Measurements from ENCODE around the gene PPP1R3F.
"Not testable (repeated sequence)": the region's sequence is repeated elsewhere in the genome, so short reads cannot be mapped to it uniquely, and the experiment has no call there.

PPP1R3F gene

GRCh38 chrX:49276207-49276606, 6.6 kb downstream of the PPP1R3F start:
- no peak for DNase-seq

- peak in 1 of 5 experiments; percentile 46 for DNase-seq
Measured at GRCh38 chrX:49276671-49277534, 7.3 kb downstream of the PPP1R3F start.

DNA sequence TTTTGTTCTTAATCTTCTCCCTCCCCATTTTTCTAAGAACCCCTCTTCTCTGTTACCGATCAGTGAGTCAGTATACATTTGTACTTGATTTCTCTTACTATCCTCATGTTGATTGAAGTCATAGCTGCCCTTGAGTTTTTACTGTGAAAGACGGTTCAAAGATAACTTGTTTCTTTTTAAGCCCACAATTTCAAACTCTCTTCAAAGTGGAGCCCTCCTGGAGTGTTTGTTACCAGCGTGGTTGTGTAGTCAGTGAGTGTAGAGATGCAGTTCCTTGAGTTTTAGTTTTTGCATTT, 7.9 kb downstream of the PPP1R3F start:
- DNase-seq: peak in 1 of 5 experiments; percentile 38

DNA sequence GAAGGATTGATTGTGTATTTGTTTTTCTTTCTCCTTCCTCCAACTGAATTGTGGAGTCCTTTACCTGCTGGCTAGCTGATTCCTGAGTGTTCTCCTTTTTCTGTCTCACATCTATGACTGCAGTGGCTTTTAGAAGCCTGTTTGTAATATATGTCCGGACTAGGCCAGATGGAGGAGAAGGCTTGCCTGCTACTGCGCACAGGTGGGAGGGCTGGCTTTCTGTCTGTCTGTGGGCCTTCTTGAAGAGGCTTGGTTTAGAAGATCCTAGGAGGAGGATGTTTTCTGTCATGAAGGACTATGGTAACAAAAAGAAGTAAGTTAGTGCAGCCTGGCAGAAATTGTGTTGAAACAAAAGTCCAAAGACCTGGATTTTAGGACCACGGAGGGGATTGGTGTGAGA, 8.5 kb downstream of the PPP1R3F start:
- no peak for DNase-seq

- DNase-seq: no peak
Measured at GRCh38 chrX:49282647-49283011, 13.0 kb downstream of the PPP1R3F start.

GRCh38 chrX:49284212-49284611, 14.6 kb downstream of the PPP1R3F start:
- DNase-seq: no peak

- no peak for DNase-seq
Measured at GRCh38 chrX:49286136-49286535, 16.5 kb downstream of the PPP1R3F start.

DNA sequence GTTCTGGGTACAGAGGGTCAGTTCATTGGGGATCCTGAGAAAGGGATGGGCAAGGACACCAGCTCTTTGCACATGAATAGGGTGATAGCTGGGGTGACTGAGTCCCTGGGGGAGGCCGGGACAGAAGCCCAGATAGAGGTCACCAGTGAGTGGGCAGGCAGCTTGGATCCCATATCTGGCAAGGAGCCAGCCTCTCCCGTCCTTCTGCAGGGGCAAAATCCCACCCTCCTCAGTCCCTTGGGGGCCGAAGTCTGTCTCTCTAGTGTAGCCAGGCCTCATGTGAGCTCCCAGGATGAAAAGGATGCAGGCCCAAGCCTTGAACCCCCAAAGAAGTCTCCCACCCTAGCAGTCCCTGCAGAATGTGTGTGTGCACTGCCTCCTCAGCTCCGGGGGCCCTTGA, 17.0 kb downstream of the PPP1R3F start:
- no peak for DNase-seq

DNA sequence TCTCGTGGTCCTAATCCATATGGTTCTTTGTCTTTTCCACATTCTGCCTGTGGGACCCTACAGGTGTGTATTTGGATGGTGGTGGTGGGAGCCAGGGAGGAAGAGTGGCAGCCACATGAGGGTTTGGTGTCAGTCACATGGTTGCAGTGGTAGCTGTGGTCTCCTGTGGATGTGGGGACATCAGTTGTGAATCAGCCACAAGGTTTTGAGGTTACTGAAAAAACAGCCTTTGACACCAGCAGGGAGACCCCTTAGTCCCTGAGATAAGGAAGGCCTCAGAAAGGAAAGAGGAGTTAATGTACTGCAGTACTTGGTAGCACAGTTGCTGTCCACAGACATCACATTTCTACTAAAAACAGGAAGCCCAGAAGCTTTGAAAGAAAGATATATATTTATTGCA, 18.1 kb downstream of the PPP1R3F start:
- DNase-seq: peak in 1 of 5 experiments; percentile 75

- no peak for DNase-seq
Measured at GRCh38 chrX:49290215-49290614, 20.6 kb downstream of the PPP1R3F start.

DNA sequence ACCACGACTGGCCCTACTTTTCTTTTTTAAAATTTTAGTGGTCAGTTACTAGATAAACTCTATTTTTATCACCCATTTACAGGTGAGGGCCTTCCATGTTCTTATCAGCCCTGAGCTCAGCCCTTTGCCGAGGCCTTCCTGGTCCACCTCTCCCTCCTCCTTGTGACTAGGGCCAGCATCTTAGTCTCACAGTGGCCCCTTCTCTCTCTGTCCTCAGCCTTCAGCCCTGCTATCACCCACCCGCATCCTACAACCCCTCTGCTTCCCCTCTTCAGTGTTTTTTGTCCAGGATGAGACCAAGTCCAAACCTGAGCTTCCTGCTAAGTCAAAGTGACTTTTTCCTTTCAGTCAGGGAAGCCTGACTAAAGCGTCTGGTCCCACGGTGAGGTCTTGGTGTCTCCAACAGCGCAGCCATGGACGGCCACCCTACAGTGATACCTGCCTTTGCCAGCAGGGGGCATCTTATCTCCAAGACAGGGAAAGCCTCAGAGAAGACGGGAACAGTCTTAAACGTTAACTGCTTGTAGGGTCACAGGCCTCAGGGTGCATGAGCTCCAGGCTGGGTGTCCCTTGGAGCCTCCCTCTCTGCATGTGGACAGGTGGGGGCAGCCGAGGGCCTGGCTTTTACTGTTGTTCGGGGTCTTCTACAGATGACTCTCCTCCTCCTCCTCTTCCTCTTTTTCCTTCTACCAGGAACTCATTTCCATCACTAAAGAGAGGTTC, 22.2 kb downstream of the PPP1R3F start:
- DNase-seq: peak; percentile 26 to 67 (median 49)

DNA sequence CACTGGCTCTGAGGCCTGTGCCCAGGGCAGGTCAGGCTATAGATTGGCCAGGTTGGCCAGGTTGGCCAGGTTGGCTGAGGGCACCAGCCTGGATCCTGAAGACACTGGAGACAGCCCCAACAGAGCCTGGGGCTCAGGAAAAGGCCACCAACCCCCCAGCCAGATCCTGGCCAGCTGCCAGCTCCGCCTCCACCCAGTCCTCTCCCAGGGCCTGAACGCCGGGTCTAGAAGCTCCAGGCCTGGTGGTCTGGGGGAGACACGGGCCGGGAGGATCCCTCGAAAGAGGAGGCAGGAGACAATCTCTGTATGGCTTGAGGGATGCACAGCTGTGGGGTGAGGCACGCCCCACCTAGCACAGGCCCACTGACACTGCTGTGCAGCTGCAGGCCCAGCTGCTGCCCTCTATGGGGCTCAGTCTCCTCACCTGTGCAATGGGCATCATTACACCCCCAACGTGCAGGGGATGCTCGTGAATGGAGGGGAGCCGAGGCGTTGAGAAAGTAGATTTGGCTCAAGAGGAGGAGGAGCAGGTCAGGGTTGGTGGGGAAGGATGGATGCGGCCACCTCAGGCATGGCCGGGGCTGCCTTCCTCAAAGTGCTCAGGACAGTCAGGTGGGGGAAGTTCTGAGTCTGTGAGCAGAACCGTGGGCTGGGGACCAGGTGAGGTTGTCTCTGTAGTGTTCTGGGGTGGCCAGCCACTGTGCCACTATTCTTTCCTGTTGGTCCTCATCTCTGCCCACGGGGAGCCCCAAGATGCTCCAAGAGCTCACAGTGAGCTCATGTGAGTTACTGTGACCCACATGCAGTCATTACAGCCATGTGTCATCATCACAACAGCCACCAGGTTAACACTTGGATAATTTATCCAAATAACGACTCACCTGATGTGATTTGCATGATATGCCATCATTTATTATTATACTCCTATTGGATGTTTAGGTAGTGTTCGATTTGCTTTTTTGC, 23.1 kb downstream of the PPP1R3F start:
- no peak for DNase-seq

DNA sequence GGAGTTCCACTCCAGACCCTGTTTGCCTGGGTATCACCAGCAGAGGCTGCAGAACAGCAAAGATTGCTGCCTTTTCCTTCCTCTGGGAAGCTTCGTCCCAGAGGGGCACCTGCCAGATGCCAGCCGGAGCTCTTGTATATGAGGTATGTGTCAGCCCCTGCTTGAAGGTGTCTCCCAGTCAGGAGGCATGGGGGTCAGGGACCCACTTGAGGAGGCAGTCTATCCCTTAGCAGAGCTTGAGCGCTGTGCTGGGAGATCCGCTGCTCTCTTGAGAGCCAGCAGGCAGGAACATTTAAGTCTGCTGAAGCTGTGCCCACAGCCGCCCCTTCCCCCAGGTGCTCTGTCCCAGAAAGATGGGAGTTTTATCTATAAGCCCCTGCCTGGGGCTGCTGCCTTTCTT, 29.7 kb downstream of the PPP1R3F start:
- not testable (repeated sequence) for DNase-seq

- DNase-seq: no peak
Measured at GRCh38 chrX:49300703-49301102, 31.1 kb downstream of the PPP1R3F start.

- DNase-seq: no peak
Measured at GRCh38 chrX:49303346-49303745, 33.8 kb downstream of the PPP1R3F start, which contains the start of gene GAGE10. Gene GAGE10, plus strand, starts transcription at chrX:49303646. Its CDS starts 1,214 bp downstream, at chrX:49304860.

- DNase-seq: not testable (repeated sequence)
Measured at GRCh38 chrX:49307775-49308174, 38.2 kb downstream of the PPP1R3F start.

DNA sequence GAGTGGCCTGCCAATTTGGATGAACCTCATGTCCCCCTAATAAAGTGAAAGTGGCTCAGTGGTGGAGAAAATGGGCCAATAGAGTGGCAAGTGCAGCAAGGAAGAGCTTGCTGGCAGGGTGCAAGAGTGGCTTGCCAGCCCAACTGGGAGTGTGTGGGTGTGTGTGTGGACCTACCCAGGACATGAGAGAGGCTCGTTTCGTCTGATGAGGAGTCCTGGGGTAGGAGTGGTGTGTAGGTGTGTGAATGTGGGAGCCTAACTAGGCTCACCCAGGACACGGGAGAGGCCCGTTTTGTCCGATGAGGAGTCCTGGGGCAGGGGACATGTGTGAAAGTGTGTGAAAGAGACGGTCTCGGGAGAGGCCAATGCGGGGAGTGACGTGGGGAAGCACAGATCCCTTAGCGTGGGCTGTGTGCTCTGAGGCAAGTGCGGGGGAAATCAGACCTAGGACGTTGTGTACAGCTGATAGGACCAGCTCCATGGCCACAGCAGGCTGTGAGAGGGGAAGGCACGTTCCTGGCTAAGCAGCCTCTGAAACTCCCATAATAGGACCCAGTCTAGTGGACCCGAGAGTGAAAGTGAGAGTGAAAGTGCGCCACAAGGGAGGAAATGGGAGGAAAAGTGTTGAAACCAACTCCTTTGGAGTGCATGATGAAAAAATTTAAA, 39.1 kb downstream of the PPP1R3F start:
- peak in 2 of 5 experiments; percentile 16 to 32 for DNase-seq

DNA sequence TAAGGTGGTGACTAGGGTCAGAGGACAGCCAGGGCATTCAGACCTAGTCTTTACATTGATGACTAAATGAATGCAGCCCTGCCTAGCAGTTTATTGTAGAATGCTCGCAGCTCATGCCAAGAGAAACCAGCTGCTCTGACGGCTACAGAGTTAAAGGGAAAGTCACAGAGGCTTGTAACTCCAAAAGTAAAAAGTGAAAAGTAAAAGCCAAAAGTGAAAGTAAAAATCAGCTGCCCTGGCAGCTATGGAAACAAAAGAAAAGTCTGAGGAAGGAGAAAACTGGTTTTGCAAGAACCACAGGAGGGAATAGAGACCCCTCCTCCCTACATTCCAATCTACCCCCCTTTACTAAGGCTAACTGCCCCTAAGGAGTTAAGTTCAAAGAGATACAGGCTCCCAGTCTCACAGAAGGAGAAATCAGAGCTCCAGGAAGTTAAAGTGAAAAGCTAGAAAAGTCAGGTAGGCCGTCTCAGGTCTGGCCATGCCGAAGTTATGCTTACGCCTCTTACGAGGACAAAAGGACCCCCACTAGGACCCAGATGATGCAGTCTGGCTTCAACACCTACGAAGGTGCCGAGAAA, 39.9 kb downstream of the PPP1R3F start:
- peak in 2 of 5 experiments; percentile 17 to 41 for DNase-seq

DNA sequence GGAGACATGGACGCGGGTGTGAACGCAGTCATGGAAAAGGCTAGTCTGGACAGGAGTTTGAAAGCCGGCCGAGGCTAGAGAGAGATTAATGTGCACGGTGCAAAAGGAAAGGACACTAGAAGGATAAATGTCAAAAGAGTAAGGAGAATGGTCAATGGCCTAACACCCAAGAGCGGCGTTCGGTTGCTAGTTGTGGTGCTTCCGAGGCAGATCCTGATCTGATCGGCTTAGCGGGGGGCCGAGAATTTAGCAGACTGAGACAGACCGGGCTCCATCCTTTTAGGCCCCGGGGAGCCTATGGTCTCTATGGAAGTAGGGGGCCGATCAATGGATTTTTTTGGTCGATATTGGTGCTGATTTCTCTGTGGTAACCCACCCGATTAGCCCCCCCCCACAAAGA, 40.8 kb downstream of the PPP1R3F start:
- DNase-seq: no peak

GRCh38 chrX:49312176-49312575, 42.6 kb downstream of the PPP1R3F start:
- DNase-seq: no peak

DNA sequence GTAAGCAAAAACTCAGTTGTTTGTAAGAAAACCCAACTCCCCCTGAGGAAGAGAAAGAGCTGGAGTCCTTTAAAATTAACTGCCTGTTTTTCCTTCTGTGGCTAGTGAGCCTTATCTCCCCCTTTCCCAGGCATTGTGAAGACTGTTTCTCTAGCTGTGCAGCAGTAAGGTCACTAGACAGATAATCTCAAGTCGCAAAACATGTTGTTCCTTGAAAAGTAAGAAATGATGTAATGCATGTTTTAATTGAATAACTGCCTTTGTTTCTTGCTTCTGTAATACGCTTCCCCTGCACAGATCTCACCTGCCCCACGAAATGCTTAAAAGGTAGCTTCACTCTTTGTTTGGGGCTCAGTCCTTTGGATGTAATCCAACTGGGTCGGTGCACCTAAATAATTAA, 46.5 kb downstream of the PPP1R3F start:
- DNase-seq: no peak

DNA sequence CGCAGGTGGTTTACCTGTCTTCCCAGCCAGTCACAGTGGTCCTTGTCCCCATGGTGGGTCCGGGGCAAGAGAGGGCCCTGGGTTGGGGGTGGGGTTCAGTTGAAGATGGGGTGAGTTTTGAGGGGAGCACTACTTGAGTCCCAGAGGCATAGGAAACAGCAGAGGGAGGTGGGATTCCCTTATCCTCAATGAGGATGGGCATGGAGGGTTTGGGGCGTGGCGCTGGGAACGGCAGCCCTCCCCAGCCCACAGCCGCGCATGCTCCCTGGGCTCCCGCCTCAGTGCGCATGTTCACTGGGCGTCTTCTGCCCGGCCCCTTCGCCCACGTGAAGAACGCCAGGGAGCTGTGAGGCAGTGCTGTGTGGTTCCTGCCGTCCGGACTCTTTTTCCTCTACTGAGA, 52.1 kb downstream of the PPP1R3F start, which contains the start of gene GAGE12J:
TSS of gene GAGE12J (plus strand) at position 301 of the 400 bp plus-strand sequence. CDS start 1,157 bp downstream, outside the sequence.
- not testable (repeated sequence) for DNase-seq
